Adrenal gland (tissue), 5 donors: ENCODE results near the gene SELENOP.

Experiments
- POLR2A ChIP-seq, 2 donors: fragments of 450-650 bp; IDR thresholded peaks; one replicate each; pipeline ENCODE4 v1.6.1; 2017; ENCODE audit warnings: antibody characterized with exemption in 2 of 2, mild to moderate bottlenecking in 2 of 2, moderate library complexity in 1 of 2
- TF ChIP-seq, protein P1 (sequence below), 6 experiments: fragments of 450-650 bp in 4 of 6; fragments of 200-600 bp in 2 of 6; sonication (generic) in 1 of 6; IDR thresholded peaks; 1 replicate in 5 of 6; 2 replicates in 1 of 6; pipeline versions ENCODE4 v1.5.1 to v1.8.0; 2016 to 2021; ENCODE audit warnings: antibody characterized with exemption in 6 of 6, mild to moderate bottlenecking in 2 of 6, moderate library complexity in 1 of 6
- donor health status: DM: no; HTN: no; CAD: no.

DNA sequence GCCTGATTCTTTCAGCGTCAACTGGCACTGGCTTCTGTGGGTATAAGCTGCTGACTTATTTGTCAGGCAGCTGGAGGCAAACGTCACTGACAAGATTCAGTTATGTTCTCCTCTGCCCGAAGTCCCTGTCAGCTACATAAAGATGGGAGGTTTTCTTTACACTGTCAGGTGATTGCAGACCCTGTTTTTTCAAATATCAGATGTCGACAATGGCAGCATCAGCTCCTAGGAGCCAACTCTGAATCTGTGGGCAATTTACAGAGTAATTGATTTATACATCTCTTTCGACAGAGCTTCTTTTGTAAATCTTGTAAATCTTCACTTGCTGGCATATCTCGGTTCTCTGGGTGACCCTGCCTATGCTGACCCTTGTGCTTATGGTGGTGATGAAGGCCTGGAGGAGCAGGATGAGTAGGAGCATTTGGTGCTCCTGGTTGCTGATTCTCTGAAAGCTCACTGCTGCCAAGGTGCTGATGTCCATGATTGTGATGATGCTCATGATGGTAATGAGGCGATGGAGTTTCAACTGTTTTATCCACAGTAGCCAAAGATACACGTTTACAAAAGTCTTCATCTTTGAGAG lies 10.9 kb downstream of the SELENOP start:
- TF ChIP-seq, protein P1, sequence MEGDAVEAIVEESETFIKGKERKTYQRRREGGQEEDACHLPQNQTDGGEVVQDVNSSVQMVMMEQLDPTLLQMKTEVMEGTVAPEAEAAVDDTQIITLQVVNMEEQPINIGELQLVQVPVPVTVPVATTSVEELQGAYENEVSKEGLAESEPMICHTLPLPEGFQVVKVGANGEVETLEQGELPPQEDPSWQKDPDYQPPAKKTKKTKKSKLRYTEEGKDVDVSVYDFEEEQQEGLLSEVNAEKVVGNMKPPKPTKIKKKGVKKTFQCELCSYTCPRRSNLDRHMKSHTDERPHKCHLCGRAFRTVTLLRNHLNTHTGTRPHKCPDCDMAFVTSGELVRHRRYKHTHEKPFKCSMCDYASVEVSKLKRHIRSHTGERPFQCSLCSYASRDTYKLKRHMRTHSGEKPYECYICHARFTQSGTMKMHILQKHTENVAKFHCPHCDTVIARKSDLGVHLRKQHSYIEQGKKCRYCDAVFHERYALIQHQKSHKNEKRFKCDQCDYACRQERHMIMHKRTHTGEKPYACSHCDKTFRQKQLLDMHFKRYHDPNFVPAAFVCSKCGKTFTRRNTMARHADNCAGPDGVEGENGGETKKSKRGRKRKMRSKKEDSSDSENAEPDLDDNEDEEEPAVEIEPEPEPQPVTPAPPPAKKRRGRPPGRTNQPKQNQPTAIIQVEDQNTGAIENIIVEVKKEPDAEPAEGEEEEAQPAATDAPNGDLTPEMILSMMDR (IDR thresholded peaks at IDR 0.05) = no peak
- TF ChIP-seq POLR2A (IDR thresholded peaks at IDR 0.05) = no peak
